H1 (cell line): ENCODE results near the gene TBK1. TPM values are rescaled to one million over a fixed set of nuclear protein-coding genes. Genes with fewer than 3 reads are reported as not detected.

Source experiments
- CTCF ChIA-PET: fragments of 300-600 bp; sonication (Branson Sonifier 250); formaldehyde crosslinking; loops from one replicate; lab custom pipeline; 2021; ENCODE audit not compliant: partially characterized antibody; lab: Charles Lee
- POLR2A ChIA-PET: fragments of 300-600 bp; sonication (Branson Sonifier 250); formaldehyde crosslinking; loops from one replicate; lab custom pipeline; 2021; ENCODE audit warnings: inconsistent platforms; ENCODE audit not compliant: partially characterized antibody; lab: Charles Lee
- DNase-seq, 2 experiments: peaks; one replicate each; pipeline versions ENCODE4 v3.0.0 to v3.0.0-alpha.2; 2010 to 2022; ENCODE audit warnings: low spot score in 2 of 2, low read depth in 1 of 2, mixed read lengths in 1 of 2
- FAIRE-seq: peaks from 2 replicates; lab custom pipeline; 2011; peaks lifted over from hg19 to GRCh38; lab: Jason Lieb, UNC
- H2AFZ ChIP-seq: 2 replicates; pipeline ENCODE4 v1.8.1; 2012; ENCODE audit warnings: low read length, inconsistent platforms
- H2AK5ac ChIP-seq: 2 replicates; pipeline ENCODE4 v1.6.1; 2013; ENCODE audit warnings: low read depth, low read length
- H2BK120ac ChIP-seq: replicated peaks from 2 replicates; pipeline ENCODE3; 2013; ENCODE audit warnings: low read depth, low read length, inconsistent platforms
- H2BK12ac ChIP-seq: 2 replicates; pipeline ENCODE4 v1.6.1; 2013; ENCODE audit warnings: low read depth, low read length
- H2BK15ac ChIP-seq: 2 replicates; pipeline ENCODE4 v1.6.1; 2013; ENCODE audit warnings: low read length
- H2BK20ac ChIP-seq: 2 replicates; pipeline ENCODE4 v1.6.1; 2013; ENCODE audit warnings: low read length
- H2BK5ac ChIP-seq: 2 replicates; pipeline ENCODE4 v1.6.1; 2013; ENCODE audit warnings: low read depth, low read length
- H3K14ac ChIP-seq: 2 replicates; pipeline ENCODE4 v1.6.1; 2013; ENCODE audit warnings: inconsistent platforms; ENCODE audit not compliant: insufficient read length
- H3K18ac ChIP-seq: 2 replicates; pipeline ENCODE4 v1.6.1; 2013; ENCODE audit warnings: low read length; ENCODE audit errors: extremely low read depth
- H3K23ac ChIP-seq: 2 replicates; pipeline ENCODE4 v1.6.1; 2013; ENCODE audit warnings: inconsistent platforms; ENCODE audit not compliant: insufficient read length
- H3K23me2 ChIP-seq: 2 replicates; pipeline ENCODE4 v1.6.1; 2013; ENCODE audit warnings: low read depth, low read length
- H3K27ac ChIP-seq: 2 replicates; pipeline ENCODE4 v1.6.1; 2011; ENCODE audit warnings: low read depth, low read length, inconsistent platforms
- H3K27me3 ChIP-seq, 4 experiments: replicated peaks in 1 of 4; 1 replicate in 1 of 4; 2 replicates in 3 of 4; pipeline versions ENCODE4 v1.6.1 to v1.8.1; 2011 to 2013; ENCODE audit warnings: low read length in 3 of 4, mild to moderate bottlenecking in 3 of 4, inconsistent platforms in 2 of 4, mixed read lengths in 2 of 4, moderate library complexity in 1 of 4; ENCODE audit not compliant: control insufficient read depth in 3 of 4, insufficient read depth in 3 of 4; ENCODE audit errors: extremely low read depth in 1 of 4
- H3K36me3 ChIP-seq, 4 experiments: 2 replicates each; pipeline versions ENCODE4 v1.6.1 to v1.8.1; 2011 to 2013; ENCODE audit warnings: mild to moderate bottlenecking in 4 of 4, low read length in 3 of 4, moderate library complexity in 2 of 4, control low read depth in 1 of 4, inconsistent platforms in 1 of 4; ENCODE audit not compliant: insufficient read depth in 4 of 4, control insufficient read depth in 2 of 4
- H3K4ac ChIP-seq: replicated peaks from 2 replicates; pipeline ENCODE3; 2013; ENCODE audit warnings: low read length, low read depth, mixed read lengths, inconsistent platforms; ENCODE audit not compliant: insufficient read length
- H3K4me1 ChIP-seq, 4 experiments: replicated peaks in 1 of 4; 1 replicate in 1 of 4; 2 replicates in 3 of 4; pipeline versions ENCODE4 v1.6.1 to v1.8.1; 2011 to 2013; ENCODE audit warnings: low read length in 3 of 4, inconsistent platforms in 2 of 4, mixed read lengths in 1 of 4; ENCODE audit not compliant: insufficient read depth in 4 of 4, control insufficient read depth in 3 of 4
- H3K4me2 ChIP-seq, 2 experiments: 2 replicates each; pipeline versions ENCODE4 v1.6.1 to v1.8.1; 2011 to 2013; ENCODE audit warnings: low read depth in 2 of 2, low read length in 2 of 2, control low read depth in 1 of 2, inconsistent platforms in 1 of 2, mild to moderate bottlenecking in 1 of 2; ENCODE audit not compliant: insufficient read depth in 1 of 2
- H3K4me3 ChIP-seq, 4 experiments: fragments of 200-600, 300-600 bp in 1 of 4; sonication (generic), shearing (Covaris generic), sonication (Bioruptor Twin) in 1 of 4; 2 replicates each; pipeline versions ENCODE4 v1.5.1 to v1.8.1; 2011 to 2016; ENCODE audit warnings: low read length in 4 of 4, low read depth in 3 of 4, control low read depth in 2 of 4, inconsistent platforms in 2 of 4, mild to moderate bottlenecking in 2 of 4, mixed read lengths in 1 of 4, moderate library complexity in 1 of 4; ENCODE audit not compliant: insufficient read depth in 2 of 4; ENCODE audit errors: extremely low read depth in 1 of 4
- H3K56ac ChIP-seq: replicated peaks from 2 replicates; pipeline ENCODE3; 2013; ENCODE audit warnings: low read depth, mild to moderate bottlenecking, mixed read lengths, low read length, inconsistent platforms; ENCODE audit not compliant: insufficient read length
- H3K79me1 ChIP-seq: 2 replicates; pipeline ENCODE4 v1.6.1; 2013; ENCODE audit warnings: low read depth, low read length, control low read depth
- H3K79me2 ChIP-seq, 2 experiments: 2 replicates each; pipeline versions ENCODE4 v1.6.1 to v1.8.1; 2012 to 2013; ENCODE audit warnings: low read length in 2 of 2, mild to moderate bottlenecking in 2 of 2, inconsistent platforms in 1 of 2; ENCODE audit not compliant: insufficient read depth in 2 of 2, control insufficient read depth in 1 of 2
- H3K9ac ChIP-seq, 4 experiments: replicated peaks in 1 of 4; 1 replicate in 1 of 4; 2 replicates in 3 of 4; pipeline versions ENCODE4 v1.6.1 to v1.8.1; 2011 to 2013; ENCODE audit warnings: low read depth in 3 of 4, low read length in 3 of 4, control low read depth in 2 of 4, mild to moderate bottlenecking in 2 of 4, moderate library complexity in 2 of 4, inconsistent platforms in 1 of 4; ENCODE audit errors: extremely low read depth in 1 of 4
- H3K9me3 ChIP-seq, 2 experiments: 2 replicates each; pipeline versions ENCODE4 v1.6.1 to v1.8.1; 2012 to 2013; ENCODE audit warnings: mild to moderate bottlenecking in 2 of 2, moderate library complexity in 2 of 2, control low read depth in 1 of 2, inconsistent platforms in 1 of 2, low read depth in 1 of 2, low read length in 1 of 2, mixed read lengths in 1 of 2; ENCODE audit not compliant: insufficient read depth in 2 of 2
- H4K20me1 ChIP-seq, 2 experiments: replicated peaks in 1 of 2; 2 replicates each; pipeline versions ENCODE3 to v1.8.1; 2011 to 2013; ENCODE audit warnings: inconsistent platforms in 2 of 2, low read length in 2 of 2, mild to moderate bottlenecking in 1 of 2; ENCODE audit not compliant: insufficient read depth in 2 of 2, control insufficient read depth in 1 of 2
- H4K5ac ChIP-seq: 2 replicates; pipeline ENCODE4 v1.6.1; 2013; ENCODE audit warnings: low read length, low read depth, mixed read lengths, inconsistent platforms; ENCODE audit not compliant: insufficient read length
- H4K8ac ChIP-seq: 2 replicates; pipeline ENCODE4 v1.8.0; 2013; ENCODE audit warnings: mild to moderate bottlenecking, moderate library complexity, low read length, inconsistent platforms; ENCODE audit not compliant: insufficient read depth; ENCODE audit errors: extremely low read depth
- H4K91ac ChIP-seq: replicated peaks from 2 replicates; pipeline ENCODE3; 2013; ENCODE audit warnings: low read length, mixed read lengths, inconsistent platforms; ENCODE audit not compliant: insufficient read length
- ASH2L ChIP-seq: fragments of 200-600, 300-600 bp; sonication (generic); IDR thresholded peaks from one replicate; pipeline ENCODE4 v1.7.1; 2017; ENCODE audit warnings: low read length
- CBX8 ChIP-seq: fragments of 300-800, 300-1000 bp; sonication (generic); IDR thresholded peaks from 2 replicates; pipeline ENCODE4 v1.7.1; 2016; ENCODE audit warnings: low read depth, low read length, borderline replicate concordance
- GTF2F1 ChIP-seq: IDR thresholded peaks from 2 replicates; pipeline ENCODE4 v1.6.1; 2012; ENCODE audit warnings: low read depth, low read length, improper control_type of control experiment, borderline replicate concordance
- JUN ChIP-seq: IDR thresholded peaks from 2 replicates; pipeline ENCODE4 v1.6.1; 2011; ENCODE audit warnings: low read depth, mild to moderate bottlenecking, improper control_type of control experiment, low read length
- KDM1A ChIP-seq: fragments of 200-600, 300-600 bp; sonication (generic); IDR thresholded peaks from 2 replicates; pipeline ENCODE4 v1.7.1; 2016; ENCODE audit warnings: mild to moderate bottlenecking, low read length, borderline replicate concordance
- WGBS, 2 experiments: shearing (Covaris generic) in 1 of 2; methylation state at CpG; one replicate each; pipeline versions ENCODE4 v1.1.6 to v1.1.7; 2013 to 2015; ENCODE audit warnings: low lambda C conversion rate in 2 of 2, mixed read lengths in 2 of 2, inconsistent platforms in 1 of 2, low coverage in 1 of 2, missing lambda C conversion rate in 1 of 2; ENCODE audit not compliant: insufficient replicate concordance in 2 of 2, insufficient coverage in 1 of 2, insufficient read length in 1 of 2; ENCODE audit errors: extremely low coverage in 1 of 2, missing lambda C conversion rate in 1 of 2; 5-methylcytosine and 5-hydroxymethylcytosine counted together
- polyA plus RNA-seq, 7 experiments: library from polyadenylated mRNA; depleted of rRNA in 3 of 7; stranded (reverse) in 5 of 7; unstranded in 2 of 7; fragments of >200 nt in 5 of 7; fragments of 200-250 nt in 2 of 7; gene quantifications; 1 replicate in 5 of 7; 2 replicates in 1 of 7; 4 replicates in 1 of 7; pipeline versions ENCODE4 v1.2.1 to v1.2.3, GENCODE V29; 2011 to 2013; ENCODE audit warnings: missing spikeins in 2 of 7, mixed read lengths in 2 of 7
- total RNA-seq: library from RNA; stranded (reverse); fragmentation: NEBNext Ultra II Directional; extraction: Animal tissue kit (Norgen Biotek cat#: 25700); gene quantifications from 2 replicates; pipeline ENCODE4 v1.2.1, GENCODE V29; 2021
- TF ChIP-seq, protein P1 (sequence below): IDR thresholded peaks from 2 replicates; pipeline ENCODE4 v1.6.1; 2012; ENCODE audit warnings: low read length, inconsistent platforms

The TBK1 gene
- total and polyA plus RNA-seq, 2 of the 8 experiments (the other 6 are each of a cell fraction or from before 2014, with no cell fraction given), result 5.3 to 20.4 TPM

GRCh38 chr12:64411427-64411826 is 40.5 kb upstream of the TBK1 start:
- no peak overlapping the region for H4K91ac ChIP-seq
- POLR2A ChIA-PET, result interaction anchor here (0.6 to 9.6 kb wide), 4 partner anchors 13 to 730 kb away, joined by 3 to 100 read pairs (median 6); no protein-coding TSS in a partner anchor
- peaks cover 31 to 69% (median 51%) of the 10 kb centered on the region in 4 experiments for H3K36me3 ChIP-seq
- H3K27ac ChIP-seq, result no peak overlapping the region
- no peak for TF ChIP-seq GTF2F1
- TF ChIP-seq, protein P1, sequence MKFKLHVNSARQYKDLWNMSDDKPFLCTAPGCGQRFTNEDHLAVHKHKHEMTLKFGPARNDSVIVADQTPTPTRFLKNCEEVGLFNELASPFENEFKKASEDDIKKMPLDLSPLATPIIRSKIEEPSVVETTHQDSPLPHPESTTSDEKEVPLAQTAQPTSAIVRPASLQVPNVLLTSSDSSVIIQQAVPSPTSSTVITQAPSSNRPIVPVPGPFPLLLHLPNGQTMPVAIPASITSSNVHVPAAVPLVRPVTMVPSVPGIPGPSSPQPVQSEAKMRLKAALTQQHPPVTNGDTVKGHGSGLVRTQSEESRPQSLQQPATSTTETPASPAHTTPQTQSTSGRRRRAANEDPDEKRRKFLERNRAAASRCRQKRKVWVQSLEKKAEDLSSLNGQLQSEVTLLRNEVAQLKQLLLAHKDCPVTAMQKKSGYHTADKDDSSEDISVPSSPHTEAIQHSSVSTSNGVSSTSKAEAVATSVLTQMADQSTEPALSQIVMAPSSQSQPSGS, result no peak
- TF ChIP-seq JUN, result no peak
- TF ChIP-seq KDM1A, result no peak
- TF ChIP-seq ASH2L, result no peak
- TF ChIP-seq CBX8, result no peak
- no peak overlapping the region for H3K4me3 ChIP-seq
- peaks cover 9 to 58% of the 10 kb centered on the region in 2 experiments for H3K79me2 ChIP-seq
- CTCF ChIA-PET, result no interaction called here
- H3K4ac ChIP-seq, result no peak overlapping the region
- no peaks in the 10 kb centered on the region for H3K9me3 ChIP-seq
- 92% methylated on average over 2 of the region's 2 CpGs; no CpG with 5 or more reads in 1 of the 2 experiments for WGBS, 2 experiments
- H3K4me1 ChIP-seq, result peaks cover 0 to 5% (median 1%) of the 10 kb centered on the region in 4 experiments; a peak in 3 of 7 replicates
- no peak overlapping the region for H3K14ac ChIP-seq
- no peak overlapping the region for H3K18ac ChIP-seq
- H3K9ac ChIP-seq, result no peak overlapping the region
- DNase-seq, result no peak
- H2BK12ac ChIP-seq, result no peak overlapping the region
- H2AFZ ChIP-seq, result no peak overlapping the region
- H3K4me2 ChIP-seq, result no peak overlapping the region
- H4K20me1 ChIP-seq, result peaks cover 8 to 15% of the 10 kb centered on the region in 2 experiments
- no peaks in the 10 kb centered on the region for H3K27me3 ChIP-seq
- no peak overlapping the region for H2AK5ac ChIP-seq
- H2BK15ac ChIP-seq, result no peak overlapping the region
- peaks cover 10% of the 10 kb centered on the region for H3K79me1 ChIP-seq
- H4K5ac ChIP-seq, result no peak overlapping the region
- no peak overlapping the region for H2BK20ac ChIP-seq
- no peak overlapping the region for H4K8ac ChIP-seq
- FAIRE-seq, result no peak
- H2BK120ac ChIP-seq, result no peak overlapping the region
- no peak overlapping the region for H3K56ac ChIP-seq
- no peak overlapping the region for H2BK5ac ChIP-seq
- H3K23ac ChIP-seq, result no peak overlapping the region
- H3K23me2 ChIP-seq, result no peaks in the 10 kb centered on the region
